Measurements from ENCODE around the gene ACSS1.

The ACSS1 gene

DNA sequence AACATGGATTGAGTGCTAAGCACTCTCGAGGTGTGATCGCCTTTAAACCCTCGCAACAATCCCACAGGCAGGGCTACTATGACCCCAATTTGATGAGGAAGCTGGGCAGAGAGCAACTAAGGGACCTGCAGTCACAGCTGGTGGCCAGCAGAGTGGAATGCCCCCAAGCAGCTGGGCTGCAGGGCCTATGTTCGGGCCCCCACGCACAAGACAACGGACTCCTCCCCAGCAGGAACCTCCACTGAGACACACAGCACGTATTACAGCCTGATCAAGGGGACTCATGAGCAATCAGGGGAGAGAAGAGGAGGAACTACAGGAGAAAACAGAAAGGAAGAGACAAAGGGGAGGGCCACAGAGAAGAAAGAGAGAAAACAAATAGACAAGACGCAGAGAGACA, 87.2 kb downstream of the ACSS1 start:
- DNase-seq (ENCODE audit: low spot score): no peak

DNA sequence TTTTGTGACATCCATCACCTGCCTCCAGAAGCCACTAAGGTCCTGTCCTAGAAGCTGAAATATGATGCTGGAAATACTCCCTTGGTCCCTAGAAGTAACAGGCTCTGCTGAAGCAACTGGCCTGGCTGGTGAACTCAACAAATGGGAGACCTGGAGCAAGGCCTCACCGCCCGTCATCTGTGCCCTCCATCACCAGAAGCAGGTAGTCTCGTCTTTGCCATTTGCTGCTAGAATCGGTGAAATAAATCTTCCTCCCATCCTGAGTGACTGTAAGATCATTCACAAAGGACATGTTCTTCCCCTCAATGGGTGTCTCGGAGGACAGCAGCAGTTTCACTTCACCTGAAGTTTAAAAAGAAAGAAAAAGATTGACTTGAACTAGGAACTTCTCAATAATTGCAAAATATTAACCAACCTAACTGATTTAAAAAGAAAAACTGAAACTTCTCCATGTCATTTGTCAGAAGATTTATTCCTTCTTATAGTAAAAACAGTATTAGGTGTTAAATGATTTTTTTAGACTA, 87.8 kb downstream of the ACSS1 start:
- no peak for DNase-seq (ENCODE audit: low spot score)

- no peak for DNase-seq (ENCODE audit: low spot score)
Observed at GRCh38 chr20:24969186-24970029, 88.5 kb downstream of the ACSS1 start.

DNA sequence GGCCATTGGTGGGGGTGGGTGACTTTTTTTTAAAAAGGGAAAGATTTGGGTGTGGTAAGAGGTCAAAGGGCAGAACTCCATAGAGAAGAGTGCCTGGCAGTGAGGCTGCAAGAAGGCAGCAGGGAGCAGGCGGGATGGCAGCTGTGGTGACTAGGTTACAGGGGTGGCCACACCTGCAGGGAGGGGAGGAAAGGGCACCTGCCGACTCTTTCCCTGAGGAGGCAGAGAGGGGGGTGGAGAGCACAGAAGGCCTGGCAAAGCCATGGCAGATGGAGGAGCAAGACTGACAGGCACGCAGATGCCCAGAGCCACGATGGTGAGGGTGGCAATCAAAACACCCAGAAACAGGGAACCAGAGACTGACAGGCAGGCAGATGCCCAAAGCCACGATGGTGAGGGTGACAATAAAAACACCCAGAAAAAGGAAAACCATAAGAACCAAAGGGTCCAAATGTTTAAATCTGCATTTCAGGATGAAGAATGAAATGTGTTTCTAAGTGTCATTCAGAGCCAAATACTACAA, 89.6 kb downstream of the ACSS1 start:
- DNase-seq (ENCODE audit: low spot score): no peak

DNA sequence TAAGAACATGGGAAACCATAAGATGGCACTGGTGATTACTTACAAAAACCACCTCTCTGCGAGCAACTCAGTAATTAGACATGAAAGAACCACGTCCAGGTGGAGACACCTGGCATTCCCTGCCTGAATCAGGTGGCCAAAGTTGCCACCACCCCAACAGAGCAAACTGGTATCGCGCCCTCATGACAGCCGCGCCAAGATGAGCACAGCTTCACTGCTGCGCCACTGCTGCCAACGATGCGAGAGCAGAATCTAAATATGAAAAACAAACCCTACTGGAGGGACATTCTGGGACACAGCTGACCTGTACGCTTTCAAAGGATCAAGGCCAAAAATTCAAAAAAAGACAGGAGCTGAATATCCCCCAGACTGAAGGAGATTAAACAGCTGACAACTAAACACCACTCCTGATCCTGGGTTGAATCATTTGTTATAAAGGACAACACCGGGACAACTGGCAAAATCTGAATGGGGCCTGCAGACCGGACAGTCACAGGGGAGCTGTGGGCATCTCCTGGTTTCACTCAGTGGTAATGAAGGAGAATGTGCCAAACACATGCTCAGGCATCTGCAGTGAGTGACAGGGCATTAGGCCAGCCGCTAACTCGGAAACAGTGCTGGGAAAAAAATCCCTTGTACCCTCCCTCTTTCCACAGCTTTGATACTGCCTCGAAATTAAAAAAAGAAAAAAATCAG, 91.5 kb downstream of the ACSS1 start:
- DNase-seq (ENCODE audit: low spot score): no peak

DNA sequence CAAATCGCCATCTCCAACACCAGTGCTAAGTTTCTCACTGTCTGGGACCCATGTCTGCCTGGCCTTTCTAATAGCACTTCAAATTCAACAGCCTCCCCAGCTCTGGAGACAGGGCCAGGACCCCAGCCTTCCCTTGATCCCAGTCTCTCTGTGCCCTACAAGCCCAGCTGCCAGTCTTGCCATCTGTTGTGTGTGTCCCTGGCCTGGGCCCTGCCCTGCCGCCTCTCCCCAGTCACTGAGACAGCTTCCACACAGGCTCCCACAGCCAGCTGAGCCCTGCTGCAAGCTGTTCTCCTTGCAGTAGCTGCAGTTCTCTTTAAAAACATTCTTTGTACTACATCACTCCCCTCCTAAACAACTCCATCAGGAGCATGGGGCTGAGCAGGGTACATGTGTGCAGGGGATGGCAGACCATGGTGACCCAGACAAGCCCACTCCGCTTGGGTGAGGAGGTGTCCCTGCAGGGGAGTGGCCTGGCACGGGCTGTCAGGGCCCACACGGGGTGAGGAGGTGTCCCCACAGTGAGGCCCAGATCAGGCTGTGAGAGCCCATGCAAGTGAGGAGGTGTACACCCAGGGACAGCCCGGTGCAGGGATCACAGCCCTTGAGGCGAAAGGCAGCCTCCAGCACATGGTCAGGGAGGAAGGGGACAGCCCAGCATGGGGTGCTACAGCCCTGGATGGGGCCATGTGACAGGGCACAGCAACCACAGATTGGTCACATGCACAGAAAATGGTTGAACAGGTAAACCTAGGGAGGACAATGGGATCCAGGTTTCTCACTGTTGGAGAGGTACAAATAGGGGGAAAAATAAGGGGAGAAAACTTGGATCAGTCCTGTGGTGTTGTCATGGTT, 92.6 kb downstream of the ACSS1 start:
- DNase-seq (ENCODE audit: low spot score): no peak

GRCh38 chr20:24964506-24964840, 93.5 kb downstream of the ACSS1 start:
- DNase-seq (ENCODE audit: low spot score): no peak

DNA sequence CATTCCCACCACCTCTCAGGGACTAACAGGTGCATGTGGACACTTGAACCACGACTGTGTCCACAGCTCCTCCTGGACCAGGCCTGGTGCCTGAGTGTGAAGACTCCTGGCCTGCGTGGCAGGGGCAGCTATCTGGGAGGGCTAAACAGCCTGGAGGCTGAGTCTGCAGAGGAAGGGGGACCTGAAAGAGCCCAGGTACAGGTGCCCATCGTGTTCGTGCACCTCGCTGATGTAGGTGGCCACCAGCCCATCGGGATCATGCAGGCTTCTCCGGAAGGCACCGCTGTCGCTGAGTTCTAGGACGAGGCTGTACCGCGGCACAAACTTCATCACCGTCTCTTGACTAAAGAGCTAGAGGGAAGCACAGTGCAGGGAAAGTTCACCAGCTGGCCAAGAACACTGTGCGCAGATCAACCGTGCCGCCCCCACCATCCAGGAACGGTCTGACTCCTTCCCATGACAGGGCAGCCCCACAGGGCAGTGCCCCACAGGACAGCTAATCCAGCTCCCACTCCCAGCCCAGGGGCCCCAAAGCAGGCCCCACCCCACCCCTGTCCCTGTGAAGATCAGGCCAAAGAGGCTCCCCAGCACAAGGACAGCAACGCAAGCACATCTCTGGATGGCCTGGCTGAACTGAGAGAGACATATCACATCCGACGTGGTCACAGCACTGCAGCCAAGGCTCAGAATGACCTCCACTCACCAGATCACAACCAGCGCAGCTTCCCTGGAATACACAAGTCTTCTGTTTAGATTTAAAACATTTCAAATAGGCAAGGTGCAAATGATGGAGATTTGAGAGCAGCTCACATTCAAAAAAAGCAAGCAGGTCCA, 94.0 kb downstream of the ACSS1 start:
- no peak for DNase-seq (ENCODE audit: low spot score)

DNA sequence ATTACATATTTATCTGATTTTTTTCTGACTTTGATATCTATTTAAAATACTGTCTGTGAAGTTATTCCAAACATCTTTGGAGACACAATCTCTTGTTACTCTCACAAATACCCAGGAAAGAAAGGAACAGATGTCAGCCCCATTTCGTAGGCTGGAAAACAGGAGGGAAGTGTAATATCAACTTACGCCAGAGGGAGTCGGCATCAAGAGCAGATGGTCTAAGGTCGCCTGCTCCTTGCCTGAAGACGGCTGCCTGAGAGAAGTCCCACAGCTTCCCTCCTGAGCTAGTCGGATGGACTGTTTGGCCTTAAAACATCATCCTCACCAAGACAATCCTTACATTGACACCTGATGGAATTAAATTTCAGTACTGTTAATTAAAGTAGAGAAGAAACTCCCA, 95.4 kb downstream of the ACSS1 start:
- DNase-seq (ENCODE audit: low spot score): no peak

- DNase-seq (ENCODE audit: low spot score): no peak
Observed at GRCh38 chr20:24962182-24962492, 95.8 kb downstream of the ACSS1 start.

GRCh38 chr20:24961384-24962181, 96.4 kb downstream of the ACSS1 start:
- no peak for DNase-seq (ENCODE audit: low spot score)

- no peak for DNase-seq (ENCODE audit: low spot score)
Observed at GRCh38 chr20:24960861-24961260, 97.1 kb downstream of the ACSS1 start.

DNA sequence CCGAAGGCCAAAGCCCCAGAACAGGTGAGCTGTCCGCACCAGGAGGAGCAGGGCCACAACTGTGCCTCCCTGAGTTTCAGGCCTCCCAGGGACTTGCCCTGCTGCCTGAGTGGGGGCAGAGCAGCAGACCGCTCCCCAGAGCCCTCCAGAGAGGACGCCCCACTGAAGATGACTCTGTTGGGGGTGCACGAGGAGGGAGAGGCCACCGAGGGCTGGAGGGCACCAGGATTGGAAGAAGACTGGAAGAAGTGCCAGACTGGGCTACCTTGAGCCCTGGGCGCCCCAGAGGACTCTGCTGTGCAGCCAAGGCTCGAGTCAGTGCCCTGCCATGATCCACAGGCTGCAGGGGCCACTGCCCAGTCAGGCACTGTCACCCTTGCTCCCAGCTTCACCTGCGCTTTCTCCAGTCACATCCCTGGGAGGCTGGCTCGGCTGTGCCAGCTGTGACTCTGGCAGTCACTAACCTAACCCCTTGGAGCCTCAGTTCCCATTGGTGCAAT, 97.6 kb downstream of the ACSS1 start:
- DNase-seq (ENCODE audit: low spot score): no peak

GRCh38 chr20:24959591-24960301, 98.2 kb downstream of the ACSS1 start:
- DNase-seq (ENCODE audit: low spot score): no peak

DNA sequence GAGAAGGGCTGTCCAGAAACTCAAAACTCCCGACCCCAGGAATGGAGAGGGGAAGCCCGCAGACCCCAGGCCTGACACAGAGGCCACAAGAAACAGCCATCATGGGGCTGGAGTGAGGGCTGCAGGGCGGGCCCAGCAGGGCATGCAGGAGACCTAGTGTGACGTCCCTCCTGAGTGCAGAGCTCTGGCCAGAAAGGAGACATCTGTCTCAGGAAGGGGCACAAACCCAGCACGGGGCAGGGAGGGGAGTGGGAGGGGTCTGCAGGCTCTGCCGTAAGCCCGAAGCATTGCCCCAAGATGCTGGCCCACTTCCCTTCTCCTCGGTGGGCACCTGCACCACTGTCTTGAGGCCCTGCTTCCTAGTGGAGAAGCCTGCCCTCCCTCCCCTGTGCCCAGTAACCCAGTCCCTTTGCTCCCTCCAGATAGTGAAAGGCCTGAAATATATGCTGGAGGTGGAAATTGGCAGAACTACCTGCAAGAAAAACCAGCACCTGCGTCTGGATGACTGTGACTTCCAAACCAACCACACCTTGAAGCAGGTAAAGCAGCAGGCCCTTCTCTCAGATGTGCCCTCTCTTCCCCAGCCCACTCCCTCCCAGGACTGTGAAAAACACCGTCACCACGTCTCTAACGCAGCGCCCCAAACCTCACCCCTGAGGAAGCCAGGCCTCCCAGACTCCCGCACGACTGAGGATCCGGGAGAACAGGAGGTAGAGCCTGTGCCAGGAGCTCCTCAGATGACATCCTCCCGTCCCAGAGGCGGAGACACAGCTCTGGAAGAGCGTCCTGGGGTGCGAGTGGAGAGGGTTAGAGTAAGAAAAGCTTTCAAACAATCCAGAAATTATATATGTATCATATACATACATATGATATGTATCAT, 99.2 kb downstream of the ACSS1 start:
- DNase-seq (ENCODE audit: low spot score): no peak

- DNase-seq (ENCODE audit: low spot score): no peak
Observed at GRCh38 chr20:24957326-24958016, 100.5 kb downstream of the ACSS1 start.
